ENCODE data around the gene FBXL16.

- TF ChIP-seq CTCF (IDR thresholded peaks at IDR 0.05) (no peak), POLR2A (IDR thresholded peaks at IDR 0.05) (no peak)
Measured at GRCh38 chr16:708959-709358, 3.4 kb upstream of the FBXL16 start.

All from body of pancreas (tissue), 4 donors.